Limb (tissue), 2 donors: ENCODE results near the gene MPND.
"Not testable (repeated sequence)": the region's sequence is repeated elsewhere in the genome, so short reads cannot be mapped to it uniquely, and the experiment has no call there.

Experiments
- DNase-seq, 2 donors: peaks; one replicate each; pipeline ENCODE4 v3.0.0-alpha.2; 2016; ENCODE audit errors: extremely low spot score in 2 of 2

The MPND gene

GRCh38 chr19:4346020-4346383 is 2.6 kb downstream of the MPND start:
- no peak for DNase-seq

- no peak for DNase-seq
Observed at GRCh38 chr19:4347521-4347920, 4.2 kb downstream of the MPND start.

GRCh38 chr19:4349225-4349624 is 5.9 kb downstream of the MPND start:
- not testable (repeated sequence) for DNase-seq

- DNase-seq = no peak
Observed at GRCh38 chr19:4350111-4350510, 6.7 kb downstream of the MPND start.

- DNase-seq = no peak
Observed at GRCh38 chr19:4350726-4351125, 7.4 kb downstream of the MPND start.

GRCh38 chr19:4352701-4353121 is 9.3 kb downstream of the MPND start:
- peak; percentile 47 to 73 for DNase-seq

GRCh38 chr19:4354282-4354681 is 10.9 kb downstream of the MPND start:
- no peak for DNase-seq

- DNase-seq = peak in 1 of 2 donors; percentile 36
Observed at GRCh38 chr19:4354897-4355296, 11.5 kb downstream of the MPND start.

GRCh38 chr19:4357095-4357797 is 13.9 kb downstream of the MPND start:
- no peak for DNase-seq

- no peak for DNase-seq
Observed at GRCh38 chr19:4357921-4358326, 14.6 kb downstream of the MPND start.

GRCh38 chr19:4358709-4359626 is 15.6 kb downstream of the MPND start:
- no peak for DNase-seq

GRCh38 chr19:4359627-4360000 is 16.3 kb downstream of the MPND start:
- no peak for DNase-seq

- no peak for DNase-seq
Observed at GRCh38 chr19:4360081-4360569, 16.8 kb downstream of the MPND start.

GRCh38 chr19:4360641-4361151 is 17.3 kb downstream of the MPND start:
- no peak for DNase-seq

- no peak for DNase-seq
Observed at GRCh38 chr19:4361152-4362046, 18.0 kb downstream of the MPND start.

GRCh38 chr19:4362101-4362828 is 18.9 kb downstream of the MPND start:
- no peak for DNase-seq

- no peak for DNase-seq
Observed at GRCh38 chr19:4362831-4363545, 19.6 kb downstream of the MPND start.

GRCh38 chr19:4363571-4364304 is 20.4 kb downstream of the MPND start:
- no peak for DNase-seq

GRCh38 chr19:4365341-4365740 is 22.0 kb downstream of the MPND start:
- no peak for DNase-seq
